ENCODE data around the gene CDH7.

The CDH7 gene

GRCh38 chr18:65750389-65751154, at the start of gene CDH7:
Gene CDH7, plus strand, starts transcription at chr18:65751012. Its CDS starts 11,831 bp downstream, at chr18:65762843.
- DNase-seq = no peak

GRCh38 chr18:65704046-65704445, 46.8 kb upstream of the CDH7 start:
- no peak for DNase-seq

GRCh38 chr18:65706646-65707045, 44.2 kb upstream of the CDH7 start:
- no peak for DNase-seq

- DNase-seq = no peak
Measured at GRCh38 chr18:65711493-65711892, 39.3 kb upstream of the CDH7 start.

GRCh38 chr18:65721619-65722018, 29.2 kb upstream of the CDH7 start:
- DNase-seq = peak; percentile 72

GRCh38 chr18:65725251-65726050, 25.4 kb upstream of the CDH7 start:
- DNase-seq = peak; percentile 76

- peak; percentile 97 for DNase-seq
Measured at GRCh38 chr18:65735155-65735554, 15.7 kb upstream of the CDH7 start.

GRCh38 chr18:65737471-65737955, 13.3 kb upstream of the CDH7 start:
- peak; percentile 53 for DNase-seq

GRCh38 chr18:65746936-65747335, 3.9 kb upstream of the CDH7 start:
- DNase-seq = no peak

GRCh38 chr18:65748321-65748720, 2.5 kb upstream of the CDH7 start:
- DNase-seq = no peak

- DNase-seq = no peak
Measured at GRCh38 chr18:65749841-65750240, 971 bp upstream of the CDH7 start.

- no peak for DNase-seq
Measured at GRCh38 chr18:65751155-65752085, 608 bp downstream of the CDH7 start.

- peak; percentile 50 for DNase-seq
Measured at GRCh38 chr18:65752625-65753325, 2.0 kb downstream of the CDH7 start.

GRCh38 chr18:65753520-65753919, 2.7 kb downstream of the CDH7 start:
- peak; percentile 91 for DNase-seq

GRCh38 chr18:65754121-65754520, 3.3 kb downstream of the CDH7 start:
- DNase-seq = peak; percentile 95

- DNase-seq = no peak
Measured at GRCh38 chr18:65755616-65756015, 4.8 kb downstream of the CDH7 start.

GRCh38 chr18:65760457-65760856, 9.6 kb downstream of the CDH7 start:
- DNase-seq = no peak

GRCh38 chr18:65761636-65762295, 11.0 kb downstream of the CDH7 start:
- DNase-seq = peak; percentile 17

- DNase-seq = no peak
Measured at GRCh38 chr18:65762556-65762955, 11.7 kb downstream of the CDH7 start.

- DNase-seq = no peak
Measured at GRCh38 chr18:65767406-65767805, 16.6 kb downstream of the CDH7 start.

GRCh38 chr18:65768120-65768778, 17.4 kb downstream of the CDH7 start:
- DNase-seq = peak; percentile 77

All from OCI-M1 (cell line).